Chondrocyte (in vitro differentiated cells): ENCODE results near the gene OOSP2. TPM values are rescaled to one million over a fixed set of nuclear protein-coding genes. Genes with fewer than 3 reads are reported as not detected.

Experiments
- DNase-seq: peaks from one replicate; pipeline ENCODE4 v3.0.0; 2021; ENCODE audit warnings: mixed read lengths, low spot score
- H3K27ac Mint-ChIP-seq: one replicate; pipeline ENCODE4 v1.8.0; 2021; ENCODE audit warnings: mild to moderate bottlenecking, moderate library complexity, mixed read lengths; ENCODE audit not compliant: unreplicated experiment
- H3K27me3 Mint-ChIP-seq: 2 replicates; pipeline ENCODE4 v1.8.0; 2021; ENCODE audit warnings: low read depth, mixed read lengths
- H3K36me3 Mint-ChIP-seq: 2 replicates; pipeline ENCODE4 v1.8.0; 2021; ENCODE audit warnings: low read depth, mixed read lengths
- H3K4me1 Mint-ChIP-seq: 2 replicates; pipeline ENCODE4 v1.8.0; 2021; ENCODE audit warnings: low read depth, mild to moderate bottlenecking, mixed read lengths
- H3K4me3 Mint-ChIP-seq: one replicate; pipeline ENCODE4 v1.8.0; 2021; ENCODE audit warnings: mild to moderate bottlenecking, moderate library complexity, mixed read lengths; ENCODE audit not compliant: unreplicated experiment
- H3K9me3 Mint-ChIP-seq: 2 replicates; pipeline ENCODE4 v1.8.0; 2021; ENCODE audit warnings: low read depth, mixed read lengths
- CTCF ChIP-seq: fragments of 200-600 bp; sonication (generic); IDR thresholded peaks from 2 replicates; pipeline ENCODE4 v1.5.0; 2021; ENCODE audit warnings: antibody characterized with exemption, mild to moderate bottlenecking, moderate library complexity
- total RNA-seq: library from RNA; stranded (reverse); gene quantifications from 3 replicates; pipeline ENCODE4 v1.2.1, GENCODE V29; 2021

OOSP2 gene
- total RNA-seq, 1 donor from 2014 or later: not detected

DNA sequence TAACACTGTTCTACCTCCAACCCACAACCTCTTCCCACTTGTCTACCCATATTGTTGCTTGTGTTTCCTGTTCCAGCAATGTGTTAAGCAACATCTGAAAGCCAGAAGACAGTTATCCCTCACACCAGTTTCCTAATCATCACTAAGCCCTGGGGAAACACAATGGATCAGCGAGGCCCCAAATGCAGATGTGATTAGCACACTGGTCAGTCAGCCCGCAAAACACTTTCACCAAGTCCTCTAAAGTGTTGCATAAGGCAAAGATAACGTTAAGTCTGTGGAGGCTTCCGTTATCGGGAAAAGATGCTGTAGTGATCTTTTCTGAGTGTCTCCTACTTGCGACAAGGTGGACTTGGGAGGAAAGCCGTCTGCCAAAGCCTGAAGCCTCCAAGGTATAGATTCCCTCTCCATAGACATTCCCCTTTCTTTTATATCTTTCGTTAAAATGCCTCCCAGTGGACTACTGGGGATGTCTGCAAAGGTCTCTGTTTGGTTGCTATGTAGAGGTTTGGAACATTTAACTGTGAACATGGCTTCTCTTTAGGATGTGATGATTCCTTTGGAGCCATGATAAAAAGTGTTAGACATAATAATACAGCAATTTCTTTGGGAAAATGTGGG is 16.2 kb downstream of the OOSP2 start, which contains the start of gene MS4A3:
MS4A3 (plus strand) TSS at position 317 of the 621 bp plus-strand sequence. CDS start 4,496 bp downstream, outside the sequence.
- peaks cover 6% of the 10 kb centered on the region for H3K9me3 Mint-ChIP-seq
- H3K36me3 Mint-ChIP-seq: no peaks in the 10 kb centered on the region
- no peak within 1 kb of the TSS for H3K27ac Mint-ChIP-seq
- H3K27me3 Mint-ChIP-seq: peaks cover 2% of the 10 kb centered on the region
- no peak for DNase-seq
- H3K4me3 Mint-ChIP-seq: no peak within 1 kb of the TSS
- no peak for TF ChIP-seq CTCF
- H3K4me1 Mint-ChIP-seq: no peaks in the 10 kb centered on the region

GRCh38 chr11:60059052-60059451 is 18.8 kb downstream of the OOSP2 start:
- H3K27me3 Mint-ChIP-seq: peaks cover 2% of the 10 kb centered on the region
- H3K9me3 Mint-ChIP-seq: peaks cover 3% of the 10 kb centered on the region
- H3K36me3 Mint-ChIP-seq: no peaks in the 10 kb centered on the region
- H3K4me1 Mint-ChIP-seq: no peaks in the 10 kb centered on the region
- DNase-seq: no peak
- H3K4me3 Mint-ChIP-seq: no peak overlapping the region
- no peak for TF ChIP-seq CTCF
- H3K27ac Mint-ChIP-seq: no peak overlapping the region

DNA sequence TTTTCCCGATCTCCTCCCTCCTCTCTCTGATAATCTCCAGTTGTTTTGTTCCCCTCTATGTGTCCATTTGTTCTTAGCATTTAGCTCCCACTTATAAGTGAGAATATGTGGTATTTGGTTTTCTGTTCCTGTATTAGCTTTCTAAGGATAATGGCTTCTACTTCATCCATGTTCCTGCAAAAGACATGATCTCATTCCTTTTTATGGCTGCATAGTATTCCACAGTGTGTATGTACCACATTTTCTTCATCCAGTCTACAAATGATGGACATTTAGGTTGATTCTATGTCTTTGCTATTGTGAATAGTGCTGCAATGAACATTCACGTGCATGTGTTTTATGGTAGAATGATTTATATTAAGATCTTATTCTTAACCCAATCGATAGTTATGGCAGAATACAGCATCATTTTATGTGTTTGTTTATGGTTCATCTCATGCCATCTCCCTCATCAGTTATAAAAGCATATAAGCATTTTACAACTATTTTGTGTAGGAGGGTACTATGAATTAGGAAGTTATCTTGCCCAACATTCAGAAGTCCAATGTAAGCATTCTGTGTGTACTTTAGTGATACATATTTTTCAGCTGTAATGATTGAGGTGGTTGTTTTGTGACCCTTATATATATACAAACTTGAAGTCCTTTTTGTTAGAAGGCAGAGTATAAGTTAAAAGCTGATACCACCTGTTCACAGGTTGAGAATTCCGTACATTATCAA is 19.5 kb downstream of the OOSP2 start:
- Mint-ChIP-seq H3K4me3 (no peak overlapping the region), H3K4me1 (no peaks in the 10 kb centered on the region), H3K27ac (no peak overlapping the region), H3K27me3 (peaks cover 2% of the 10 kb centered on the region), H3K36me3 (no peaks in the 10 kb centered on the region), H3K9me3 (peaks cover 3% of the 10 kb centered on the region)
- no peak for TF ChIP-seq CTCF
- no peak for DNase-seq

DNA sequence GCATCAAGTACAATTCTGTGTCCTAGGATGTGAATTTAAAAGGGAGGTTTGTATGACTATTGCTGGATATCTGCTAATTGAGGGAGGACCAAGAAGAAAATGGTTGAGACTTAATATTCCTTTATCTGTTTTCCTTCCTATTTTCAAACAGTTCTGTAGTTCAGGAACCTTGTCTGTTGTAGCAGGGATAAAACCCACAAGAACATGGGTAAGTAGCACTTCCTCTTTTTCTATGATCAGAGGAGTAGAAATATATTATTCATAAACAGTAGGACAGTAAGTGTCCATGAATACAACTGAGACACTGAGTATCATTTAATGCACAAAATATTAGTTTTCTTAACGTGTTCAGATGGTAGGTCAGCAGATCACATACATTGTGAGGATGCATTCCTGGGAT is 23.9 kb downstream of the OOSP2 start:
- no peaks in the 10 kb centered on the region for H3K4me1 Mint-ChIP-seq
- H3K9me3 Mint-ChIP-seq: peaks cover 3% of the 10 kb centered on the region
- no peak overlapping the region for H3K27ac Mint-ChIP-seq
- H3K36me3 Mint-ChIP-seq: no peaks in the 10 kb centered on the region
- no peak for TF ChIP-seq CTCF
- H3K27me3 Mint-ChIP-seq: no peaks in the 10 kb centered on the region
- H3K4me3 Mint-ChIP-seq: no peak overlapping the region
- DNase-seq: no peak

DNA sequence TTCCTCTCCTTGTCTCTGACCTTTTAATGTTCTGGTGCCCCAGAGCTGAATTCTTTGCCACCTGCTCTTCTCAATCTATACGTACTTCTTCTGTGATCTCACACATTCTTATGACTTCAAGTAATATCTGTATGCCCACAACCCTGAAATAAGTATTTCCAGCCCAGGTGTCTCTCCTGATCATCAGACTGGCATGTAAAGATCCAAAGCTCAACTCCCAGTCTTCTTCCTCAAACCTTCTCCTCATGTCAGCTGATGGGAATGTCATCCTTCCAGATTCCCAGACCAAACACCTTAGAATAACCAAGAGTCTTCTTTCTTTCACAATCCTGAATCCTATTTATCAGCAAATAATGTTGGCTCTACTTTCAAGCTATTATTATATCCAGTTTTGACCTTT is 25.6 kb downstream of the OOSP2 start:
- no peak overlapping the region for H3K27ac Mint-ChIP-seq
- no peaks in the 10 kb centered on the region for H3K4me1 Mint-ChIP-seq
- no peak overlapping the region for H3K4me3 Mint-ChIP-seq
- no peak for TF ChIP-seq CTCF
- no peak for DNase-seq
- H3K9me3 Mint-ChIP-seq: no peaks in the 10 kb centered on the region
- H3K27me3 Mint-ChIP-seq: peaks cover 2% of the 10 kb centered on the region
- H3K36me3 Mint-ChIP-seq: no peaks in the 10 kb centered on the region
